Neuron (in vitro differentiated cells): ENCODE results near the gene OR5M10.
"Not testable (repeated sequence)": the region's sequence is repeated elsewhere in the genome, so short reads cannot be mapped to it uniquely, and the experiment has no call there.

Source experiments
- H2AFZ ChIP-seq: one replicate; pipeline ENCODE4 v1.6.1; 2013; ENCODE audit warnings: low read depth, mild to moderate bottlenecking, inconsistent platforms, low read length, moderate library complexity
- H3K27me3 ChIP-seq: one replicate; pipeline ENCODE4 v1.6.1; 2013; ENCODE audit warnings: low read length; ENCODE audit not compliant: insufficient read depth
- H3K36me3 ChIP-seq: one replicate; pipeline ENCODE4 v1.6.1; 2013; ENCODE audit warnings: low read length; ENCODE audit not compliant: insufficient read depth
- H3K4me1 ChIP-seq: one replicate; pipeline ENCODE4 v1.6.1; 2013; ENCODE audit warnings: low read length; ENCODE audit not compliant: insufficient read depth
- H3K4me3 ChIP-seq: 2 replicates; pipeline ENCODE4 v1.5.1; 2013; ENCODE audit warnings: mild to moderate bottlenecking, low read length, moderate library complexity
- H3K9me3 ChIP-seq: one replicate; pipeline ENCODE4 v1.6.1; 2013; ENCODE audit warnings: low read length

Gene OR5M10

GRCh38 chr11:56577621-56578020 lies at the start of gene OR5M10:
Gene OR5M10, minus strand, starts transcription at chr11:56577721. Its CDS starts 0 bp downstream, at chr11:56577721.
- Histone ChIP-seq H3K4me3 (no peak within 1 kb of the TSS), H2AFZ (no peak within 1 kb of the TSS), H3K9me3 (no peaks in the 10 kb centered on the region), H3K27me3 (no peaks in the 10 kb centered on the region), H3K4me1 (no peaks in the 10 kb centered on the region), H3K36me3 (no peaks in the 10 kb centered on the region)

GRCh38 chr11:56625946-56626345 lies 48.4 kb upstream of the OR5M10 start:
- Histone ChIP-seq H2AFZ (no peak overlapping the region), H3K36me3 (no peaks in the 10 kb centered on the region), H3K9me3 (no peaks in the 10 kb centered on the region), H3K4me1 (no peaks in the 10 kb centered on the region), H3K4me3 (no peak overlapping the region), H3K27me3 (no peaks in the 10 kb centered on the region)

- Histone ChIP-seq H3K9me3 (no peaks in the 10 kb centered on the region), H3K27me3 (no peaks in the 10 kb centered on the region), H3K36me3 (no peaks in the 10 kb centered on the region), H2AFZ (no peak overlapping the region), H3K4me3 (no peak overlapping the region), H3K4me1 (no peaks in the 10 kb centered on the region)
These were observed 47.2 kb upstream of the OR5M10 start for GRCh38 chr11:56624661-56625110.

GRCh38 chr11:56611174-56611573 lies 33.7 kb upstream of the OR5M10 start:
- Histone ChIP-seq H3K9me3 (no peaks in the 10 kb centered on the region), H3K4me1 (no peaks in the 10 kb centered on the region), H2AFZ (no peak overlapping the region), H3K27me3 (no peaks in the 10 kb centered on the region), H3K4me3 (no peak overlapping the region), H3K36me3 (no peaks in the 10 kb centered on the region)

- not testable (repeated sequence) for H3K36me3 ChIP-seq, H3K9me3 ChIP-seq, H3K4me1 ChIP-seq, H3K4me3 ChIP-seq, H2AFZ ChIP-seq, H3K27me3 ChIP-seq
These were observed 14.7 kb upstream of the OR5M10 start for GRCh38 chr11:56592088-56592717.

GRCh38 chr11:56558574-56558973 lies 18.9 kb downstream of the OR5M10 start:
- Histone ChIP-seq H3K36me3 (no peaks in the 10 kb centered on the region), H2AFZ (no peak overlapping the region)

GRCh38 chr11:56554691-56555090 lies 22.8 kb downstream of the OR5M10 start:
- not testable (repeated sequence) for H2AFZ ChIP-seq, H3K36me3 ChIP-seq, H3K4me3 ChIP-seq

More at GRCh38 chr11:56558574-56558973, 18.9 kb downstream of the OR5M10 start:
- no peak overlapping the region for H3K4me3 ChIP-seq
- no peaks in the 10 kb centered on the region for H3K4me1 ChIP-seq
- no peaks in the 10 kb centered on the region for H3K9me3 ChIP-seq
- no peaks in the 10 kb centered on the region for H3K27me3 ChIP-seq

GRCh38 chr11:56545531-56545930 lies 32.0 kb downstream of the OR5M10 start:
- Histone ChIP-seq H3K9me3 (no peaks in the 10 kb centered on the region), H3K4me3 (no peak overlapping the region), H3K27me3 (no peaks in the 10 kb centered on the region), H2AFZ (no peak overlapping the region), H3K4me1 (no peaks in the 10 kb centered on the region), H3K36me3 (no peaks in the 10 kb centered on the region)

More at GRCh38 chr11:56554691-56555090, 22.8 kb downstream of the OR5M10 start:
- not testable (repeated sequence) for H3K27me3 ChIP-seq, H3K9me3 ChIP-seq, H3K4me1 ChIP-seq

GRCh38 chr11:56543739-56544138 lies 33.8 kb downstream of the OR5M10 start:
- Histone ChIP-seq H3K4me1 (no peaks in the 10 kb centered on the region), H2AFZ (no peak overlapping the region), H3K36me3 (no peaks in the 10 kb centered on the region), H3K9me3 (no peaks in the 10 kb centered on the region), H3K4me3 (no peak overlapping the region), H3K27me3 (no peaks in the 10 kb centered on the region)

- no peaks in the 10 kb centered on the region for H3K9me3 ChIP-seq
- no peaks in the 10 kb centered on the region for H3K27me3 ChIP-seq
- no peak within 1 kb of the TSS for H3K4me3 ChIP-seq
- H3K4me1 ChIP-seq: no peaks in the 10 kb centered on the region
- no peaks in the 10 kb centered on the region for H3K36me3 ChIP-seq
- H2AFZ ChIP-seq: no peak within 1 kb of the TSS
These were observed 34.4 kb downstream of the OR5M10 start, which contains the start of gene OR5M11 for GRCh38 chr11:56543157-56543556. Gene OR5M11, minus strand, starts transcription at chr11:56543257. Its CDS starts 0 bp downstream, at chr11:56543257.

GRCh38 chr11:56533054-56533740 lies 44.3 kb downstream of the OR5M10 start:
- Histone ChIP-seq H3K4me3 (no peak overlapping the region), H3K9me3 (no peaks in the 10 kb centered on the region), H3K27me3 (no peaks in the 10 kb centered on the region), H3K36me3 (no peaks in the 10 kb centered on the region), H3K4me1 (no peaks in the 10 kb centered on the region), H2AFZ (no peak overlapping the region)

GRCh38 chr11:56531856-56532255 lies 45.7 kb downstream of the OR5M10 start:
- Histone ChIP-seq H3K27me3 (no peaks in the 10 kb centered on the region), H3K4me3 (no peak overlapping the region), H3K9me3 (no peaks in the 10 kb centered on the region), H2AFZ (no peak overlapping the region), H3K36me3 (no peaks in the 10 kb centered on the region), H3K4me1 (no peaks in the 10 kb centered on the region)
